Fibroblast of skin of left quadriceps (primary cell): ENCODE results near the gene ADAMTSL1.
A peak's percentile ranks its signal among the peaks of the same experiment; 100 is the strongest.

Experiments
- DNase-seq, 2 experiments: peaks; one replicate each; pipeline ENCODE4 v3.0.0-alpha.2; 2013; ENCODE audit warnings: low read depth in 2 of 2

Gene ADAMTSL1

DNA sequence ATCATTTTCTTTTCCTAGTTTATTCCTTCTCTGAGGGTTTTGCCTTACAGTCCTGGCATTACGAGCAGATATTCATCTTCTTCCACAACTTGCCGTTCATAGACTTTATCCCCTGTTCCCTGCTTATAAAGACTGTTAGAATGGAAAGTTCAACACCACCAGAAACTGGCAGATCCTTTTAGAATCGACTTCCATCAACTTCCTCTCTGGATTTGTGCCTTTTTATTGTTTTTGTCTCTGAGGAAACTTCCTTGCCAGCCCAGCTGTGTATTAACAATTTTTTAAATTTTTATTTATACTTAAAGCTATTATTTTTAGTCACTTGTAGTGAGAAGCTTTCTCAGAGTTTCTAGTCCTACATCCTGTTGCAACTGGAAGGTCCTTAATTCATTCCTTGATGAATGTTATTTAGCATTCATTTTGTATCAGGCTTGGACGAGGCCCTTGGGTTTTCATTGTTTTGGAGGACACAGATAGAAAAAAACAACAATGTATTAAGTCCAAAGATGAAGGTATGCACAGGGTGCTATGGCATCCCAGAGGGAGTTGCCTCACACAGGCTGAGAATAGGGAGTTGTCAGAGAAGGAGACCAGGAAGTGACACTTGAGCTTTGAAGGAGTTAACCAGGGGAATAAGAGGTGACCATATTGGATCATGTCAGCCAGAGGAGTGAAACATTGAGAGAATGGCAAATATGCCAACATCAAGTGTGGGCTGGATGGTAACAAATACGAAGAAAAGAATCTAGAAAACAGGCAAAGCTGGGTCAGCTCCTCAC, 81.3 kb downstream of the ADAMTSL1 start:
- DNase-seq = no peak

DNA sequence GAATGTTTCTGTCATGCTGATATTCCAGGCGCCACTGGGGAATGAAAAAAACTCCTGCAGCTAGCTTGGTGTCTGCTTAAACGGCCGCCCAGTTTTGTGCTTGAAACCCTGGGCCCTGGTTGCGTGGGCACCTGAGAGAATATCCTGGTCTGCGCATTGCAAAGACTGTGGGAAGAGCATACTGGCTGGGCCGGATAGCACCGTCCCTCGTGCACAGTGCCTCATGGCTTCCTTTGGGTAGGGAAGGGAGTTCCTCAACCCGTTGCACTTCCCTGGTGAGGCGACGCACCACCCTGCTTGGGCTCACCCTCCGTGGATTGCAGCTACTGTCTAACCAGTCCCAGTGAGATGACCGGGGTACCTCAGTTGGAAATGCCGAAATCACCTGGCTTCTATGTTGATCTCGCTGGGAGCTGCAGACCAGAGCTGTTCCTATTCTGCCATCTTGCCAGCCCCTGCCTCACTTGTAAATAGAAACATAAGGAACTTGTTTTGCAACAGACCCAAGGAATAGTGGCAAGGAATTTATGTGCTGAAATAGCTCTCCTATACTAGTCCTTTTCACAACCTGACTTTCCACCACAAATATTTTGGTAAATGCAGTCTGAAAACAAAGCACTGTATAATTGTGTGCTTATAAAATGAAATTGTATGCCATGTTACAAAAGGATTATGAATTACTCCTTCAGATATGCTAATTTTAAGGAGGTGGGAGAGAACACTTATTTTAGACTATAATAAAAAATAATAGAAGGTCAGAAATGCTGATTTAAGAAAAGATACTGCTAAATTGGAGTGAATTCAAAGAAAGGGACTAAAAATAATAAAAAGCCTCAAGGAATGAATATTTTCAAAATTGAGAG, 90.3 kb downstream of the ADAMTSL1 start:
- DNase-seq = no peak

DNA sequence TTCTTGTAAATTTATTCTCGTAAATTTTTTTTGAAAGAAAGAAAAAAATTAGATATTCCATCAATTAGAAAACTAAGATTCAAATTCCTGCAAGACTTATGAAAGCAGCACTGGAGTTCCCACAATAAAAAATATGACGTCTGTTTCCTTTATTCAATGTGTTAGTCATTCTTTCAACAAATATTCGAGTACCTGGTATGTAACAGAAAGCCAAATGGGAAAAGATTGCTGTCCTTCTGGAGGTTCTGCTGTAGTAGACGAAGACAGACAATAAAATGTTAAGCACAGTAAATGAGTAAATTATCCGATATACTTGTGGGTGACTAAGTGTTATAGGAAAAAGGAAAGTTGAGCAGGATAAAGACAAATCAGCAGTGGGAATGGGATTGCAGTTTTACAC, 92.2 kb downstream of the ADAMTSL1 start:
- DNase-seq = peak; percentile 62 to 70

- peak; percentile 10 to 16 for DNase-seq
These were observed 95.0 kb downstream of the ADAMTSL1 start for GRCh38 chr9:18568973-18569372.

- DNase-seq = peak; percentile 9 to 15
These were observed 96.1 kb downstream of the ADAMTSL1 start for GRCh38 chr9:18569941-18570630.

DNA sequence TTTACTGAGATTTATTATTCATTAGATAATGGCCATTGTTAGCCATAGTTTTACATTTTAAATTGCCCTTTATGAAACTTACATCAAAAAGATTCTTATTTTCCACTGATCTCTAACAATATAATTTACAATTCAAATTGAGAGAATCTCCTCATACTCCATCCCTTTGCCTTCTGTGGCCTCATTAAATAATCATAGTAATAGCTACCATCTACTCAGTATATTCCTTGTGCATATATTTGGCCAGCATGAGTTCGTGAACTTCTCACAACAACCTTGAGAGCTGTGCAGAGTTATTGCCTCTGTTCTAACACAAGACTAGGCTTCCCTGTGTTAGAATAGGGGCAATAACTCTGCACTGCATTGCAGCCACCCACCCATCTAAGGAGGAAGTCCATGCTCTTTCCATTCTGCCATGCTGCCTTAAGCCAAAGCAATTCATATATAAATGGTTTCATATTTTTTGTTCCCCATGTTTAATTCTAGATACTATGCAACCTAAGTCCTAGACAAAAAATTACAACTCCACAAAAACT, 99.1 kb downstream of the ADAMTSL1 start:
- DNase-seq = no peak

DNA sequence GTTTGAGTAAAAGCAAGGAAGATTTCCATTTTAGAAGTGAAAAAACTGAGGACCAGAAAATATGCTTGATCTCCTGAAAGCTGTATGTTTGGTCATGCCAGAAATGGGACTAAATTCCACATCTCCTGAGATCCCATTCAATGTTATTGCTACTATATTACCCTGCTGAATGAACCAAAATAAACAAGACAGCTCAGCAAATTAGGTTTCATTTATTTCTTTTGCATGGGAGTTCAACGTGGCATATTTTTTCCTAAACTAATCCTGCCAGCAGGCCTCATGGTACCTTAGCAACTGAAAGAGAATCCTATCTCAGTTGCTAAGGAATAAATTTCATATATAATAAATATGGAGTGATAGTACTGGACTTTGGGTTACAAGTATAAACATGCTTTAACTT, 101.7 kb downstream of the ADAMTSL1 start:
- no peak for DNase-seq

DNA sequence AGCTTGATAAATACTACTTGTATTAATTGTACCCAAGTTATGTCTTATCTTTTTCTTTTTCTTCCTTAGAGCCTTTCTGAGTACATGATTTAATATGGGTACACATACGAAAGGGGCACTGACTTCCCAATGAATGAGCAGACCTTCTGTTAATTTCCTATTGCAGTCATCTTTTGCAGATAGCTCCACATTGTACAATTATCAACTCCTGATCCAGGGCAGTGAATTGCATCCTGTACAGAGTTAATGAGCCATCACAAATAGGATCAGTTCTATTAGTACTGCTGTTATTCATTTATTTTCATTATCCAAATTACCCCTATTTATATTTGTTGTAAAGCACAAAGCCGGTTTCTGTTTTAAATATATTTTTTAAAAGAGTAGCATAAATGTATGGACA, 105.6 kb downstream of the ADAMTSL1 start:
- DNase-seq = no peak

DNA sequence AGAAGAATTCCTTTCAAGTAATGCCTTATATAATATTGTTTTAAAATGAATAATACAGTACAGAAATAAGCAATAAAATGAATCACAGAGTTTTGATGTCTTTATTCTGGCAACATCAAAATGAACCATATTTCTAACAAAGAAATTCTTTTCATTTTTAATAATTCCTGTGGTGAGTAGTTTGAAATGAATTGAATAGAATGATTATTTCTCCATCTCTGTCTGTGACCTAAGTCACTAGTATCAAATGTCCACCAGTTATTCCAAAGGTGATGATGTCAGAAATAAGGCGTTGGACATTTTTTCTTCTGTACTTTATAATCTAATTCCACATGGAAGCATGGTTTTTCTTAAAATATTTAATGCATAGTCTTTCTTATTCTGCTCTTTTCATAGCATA, 106.2 kb downstream of the ADAMTSL1 start:
- no peak for DNase-seq

GRCh38 chr9:18585996-18586395, 112.0 kb downstream of the ADAMTSL1 start:
- DNase-seq = no peak

GRCh38 chr9:18588002-18588401, 114.0 kb downstream of the ADAMTSL1 start:
- DNase-seq = peak; percentile 47 to 48

DNA sequence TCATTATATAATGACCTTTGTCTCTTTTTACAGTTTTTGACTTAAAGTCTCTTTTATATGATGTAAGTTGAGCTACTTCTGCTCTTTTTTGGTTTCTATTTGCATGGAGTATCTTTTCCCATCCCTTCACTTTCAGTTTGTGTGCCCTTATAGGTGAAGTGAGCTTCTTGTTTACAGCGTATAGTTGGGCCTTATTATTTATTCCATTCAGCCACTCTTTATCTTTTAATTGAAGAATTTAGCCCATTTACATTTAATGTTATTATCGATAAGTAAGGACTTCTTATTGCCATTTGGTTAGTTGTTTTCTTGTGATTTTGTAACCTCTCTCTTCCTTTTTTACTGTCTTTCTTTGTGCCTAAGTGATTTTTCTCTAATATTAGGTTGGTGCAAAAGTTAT, 117.3 kb downstream of the ADAMTSL1 start:
- DNase-seq = no peak

DNA sequence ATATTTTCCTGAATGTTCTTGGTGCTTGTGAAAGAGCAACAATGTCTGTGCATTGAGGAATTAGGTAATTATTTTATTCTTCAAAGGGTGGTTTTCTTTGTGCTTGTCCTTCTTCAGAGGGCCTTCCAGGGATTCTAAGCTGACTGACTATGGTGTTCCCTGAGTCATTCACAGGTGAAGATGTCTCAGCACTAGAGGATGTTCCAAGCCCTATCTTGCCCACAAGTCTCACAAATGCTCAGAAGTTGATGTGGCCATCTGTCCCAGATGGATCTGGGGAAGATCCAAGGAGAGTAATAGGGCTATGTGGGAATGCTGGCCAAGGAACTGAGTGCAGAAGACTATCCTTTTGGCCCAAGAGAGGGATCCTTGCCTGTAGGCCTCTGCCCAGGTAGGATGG, 120.9 kb downstream of the ADAMTSL1 start:
- DNase-seq = no peak

DNA sequence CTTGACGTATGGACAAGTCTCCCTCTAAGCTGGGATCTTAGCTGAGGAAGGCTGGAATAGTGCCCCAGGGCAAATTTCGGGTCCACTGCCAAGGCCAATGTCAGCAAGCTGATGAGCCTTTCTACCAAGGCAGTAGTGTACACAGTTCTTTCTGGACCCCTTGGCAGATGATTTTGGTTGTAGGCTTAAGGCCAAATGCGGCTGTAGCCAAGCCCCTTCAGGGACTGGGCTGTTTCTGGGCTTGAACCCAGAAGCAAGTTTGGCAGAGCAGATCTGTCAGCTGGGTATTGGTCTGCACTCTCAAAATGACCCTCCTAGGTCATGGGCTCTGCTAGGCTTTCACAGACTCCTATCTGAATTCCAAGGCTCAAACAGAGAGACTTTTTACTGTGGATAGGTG, 121.6 kb downstream of the ADAMTSL1 start:
- DNase-seq = no peak

DNA sequence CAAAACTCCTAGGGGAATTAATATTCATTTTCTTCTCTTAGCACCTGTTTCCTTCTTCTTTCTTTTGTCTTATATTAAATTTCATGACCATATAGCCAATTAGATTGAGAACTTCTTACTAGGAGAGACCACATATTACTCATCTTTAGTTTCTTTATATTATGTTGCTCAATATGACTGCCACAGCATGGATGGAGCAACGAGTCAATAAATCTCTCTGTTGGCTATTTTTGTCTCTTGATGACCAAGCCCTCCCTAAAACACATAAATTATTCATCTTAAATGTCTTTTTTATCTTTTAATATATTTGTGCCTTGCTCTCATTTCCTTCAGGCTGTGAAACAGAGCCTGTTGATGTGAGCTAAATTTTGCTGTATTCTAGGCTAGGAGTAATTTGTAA, 123.0 kb downstream of the ADAMTSL1 start:
- DNase-seq = peak; percentile 75

- no peak for DNase-seq
These were observed 125.0 kb downstream of the ADAMTSL1 start for GRCh38 chr9:18598969-18599368.

DNA sequence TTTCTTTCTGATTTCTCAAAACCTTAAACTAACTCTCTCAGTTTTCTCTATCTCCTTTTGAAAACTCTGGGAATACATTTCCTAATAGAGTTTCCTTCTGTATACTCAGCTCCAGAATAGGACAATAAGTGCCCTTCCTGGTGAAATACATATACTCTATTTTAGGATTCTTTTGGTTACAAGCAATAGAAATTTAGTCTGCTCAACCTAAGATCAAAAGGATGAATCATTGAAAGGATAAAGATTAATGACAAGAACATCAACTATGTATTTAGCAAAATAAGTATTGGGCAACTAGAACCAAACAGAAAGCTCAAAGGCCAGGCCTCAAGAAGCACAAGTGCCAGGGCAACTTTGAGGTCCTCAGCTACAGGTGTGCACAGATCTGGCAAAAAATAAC, 127.1 kb downstream of the ADAMTSL1 start:
- no peak for DNase-seq

DNA sequence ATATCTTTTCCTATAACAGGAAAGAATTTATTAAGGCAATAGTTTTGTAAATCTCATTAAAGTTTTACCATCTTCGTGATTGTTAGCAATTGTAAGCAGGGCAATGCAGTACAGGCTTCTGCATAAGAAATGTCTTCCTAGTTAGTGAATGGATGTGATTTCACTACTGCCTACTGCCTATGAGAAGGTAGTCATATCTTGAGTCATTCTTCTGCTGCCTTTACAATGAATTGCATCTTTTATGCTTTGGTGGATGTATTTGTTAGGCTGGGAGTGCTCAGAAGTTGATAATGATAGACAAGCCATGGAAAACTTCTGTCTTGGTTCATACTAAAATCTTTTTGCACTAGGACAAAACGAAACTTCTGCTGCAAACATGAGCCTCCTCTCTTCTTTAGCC, 128.0 kb downstream of the ADAMTSL1 start:
- no peak for DNase-seq

DNA sequence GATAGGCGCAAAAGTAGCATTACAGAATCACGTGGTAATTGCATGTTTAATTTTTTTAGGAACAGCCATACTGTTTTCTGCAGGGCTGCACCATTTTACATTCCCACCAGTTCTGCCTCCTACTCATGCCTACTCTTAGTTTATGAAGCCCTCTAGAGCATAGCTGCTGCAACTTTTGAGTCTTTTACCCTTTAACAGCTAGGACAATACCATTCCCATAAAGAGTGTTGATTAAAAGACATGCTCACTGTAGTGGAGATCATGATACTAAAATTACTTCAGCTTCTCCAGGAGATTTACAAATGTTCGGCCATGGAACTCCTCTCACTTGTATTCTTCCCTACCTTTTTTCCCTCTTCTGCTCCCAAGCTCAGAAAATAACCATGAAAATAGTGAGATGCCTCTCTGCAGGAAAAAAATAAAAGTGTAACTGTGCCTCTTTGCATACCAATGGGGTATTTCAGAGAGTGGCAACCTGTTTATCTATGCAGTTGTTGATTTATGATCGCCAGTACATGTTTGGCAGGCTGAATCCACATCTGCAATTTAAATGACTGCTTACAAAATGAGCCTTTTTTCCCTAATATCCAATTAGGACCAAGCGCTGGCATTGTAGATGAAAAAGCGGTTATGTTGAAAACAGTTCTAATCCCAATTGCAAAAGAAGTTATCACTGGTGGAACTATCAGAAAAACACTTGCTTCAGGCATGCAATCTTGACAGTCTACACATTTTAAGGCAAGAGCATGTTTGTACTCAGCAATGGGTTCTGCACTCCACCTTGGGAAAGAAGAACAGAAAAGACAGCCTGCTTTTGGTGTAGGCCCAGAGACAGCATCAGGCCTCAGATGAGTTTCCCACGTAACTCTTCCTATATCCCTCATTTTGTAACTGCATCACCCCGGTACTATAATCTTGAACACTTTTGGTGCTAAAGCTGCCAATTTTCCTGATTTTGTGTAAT, 131.1 kb downstream of the ADAMTSL1 start:
- no peak for DNase-seq

DNA sequence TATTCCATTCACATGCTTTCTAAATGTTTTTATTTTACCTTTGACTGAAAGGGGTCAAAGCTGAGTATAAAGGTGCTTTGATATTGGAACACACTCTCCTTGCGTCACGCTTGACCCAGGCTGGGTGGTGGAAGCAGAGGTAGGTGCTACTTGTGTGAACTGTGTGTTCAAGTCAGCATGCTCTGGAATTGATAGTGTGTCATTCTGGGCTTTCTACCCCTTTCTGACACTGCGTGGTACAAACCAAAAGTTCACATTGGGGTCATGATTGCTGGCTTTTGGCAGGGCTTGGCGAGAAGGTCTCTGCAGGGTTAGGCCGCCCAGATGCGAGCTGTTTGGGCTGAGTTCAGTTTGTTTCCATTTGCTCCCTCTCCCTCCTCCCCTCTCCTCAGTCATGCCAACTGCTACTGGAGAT, 131.8 kb downstream of the ADAMTSL1 start:
- no peak for DNase-seq

DNA sequence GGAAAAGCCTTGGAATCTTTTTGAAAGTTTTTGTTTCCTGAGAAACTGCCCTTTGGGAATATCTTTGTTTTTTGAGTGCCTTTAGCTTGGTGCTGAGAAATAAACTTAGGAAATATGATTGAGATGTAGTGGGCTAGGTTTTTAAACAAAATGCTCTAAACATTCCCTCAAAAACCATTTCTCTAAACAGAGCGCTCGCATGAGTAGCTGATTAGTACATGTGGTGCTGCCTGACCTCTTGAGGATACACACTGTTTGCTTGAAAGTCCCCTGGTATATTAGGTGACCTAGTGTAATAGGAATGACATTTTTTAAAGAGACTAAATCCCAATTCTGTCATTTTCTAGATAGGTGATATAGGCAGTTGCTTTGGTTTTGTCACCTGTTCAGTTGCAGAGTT, 132.3 kb downstream of the ADAMTSL1 start:
- no peak for DNase-seq
